Body of pancreas (tissue), 4 donors: ENCODE data around the gene FKBP9. TPM values are rescaled to one million over a fixed set of nuclear protein-coding genes. Genes with fewer than 3 reads are reported as not detected.

ENCODE experiments used
- ATAC-seq: fragments of 150-250 bp; one replicate; pipeline ENCODE4 v1.9.1; 2016
- DNase-seq, 4 donors: peaks; one replicate each; pipeline ENCODE4 v3.0.0-alpha.2; 2019
- H3K27ac ChIP-seq, 4 donors: fragments of 200-600 bp; sonication (generic); 1 replicate in 3 of 4; 2 replicates in 1 of 4; pipeline versions ENCODE4 v1.5.1 to v1.6.1; 2016 to 2019; ENCODE audit warnings: mild to moderate bottlenecking in 1 of 4, mixed read lengths in 1 of 4, moderate library complexity in 1 of 4
- H3K27me3 ChIP-seq, 2 donors: fragments of 200-600 bp; sonication (generic); one replicate each; pipeline ENCODE4 v1.6.0; 2016; ENCODE audit warnings: mild to moderate bottlenecking in 1 of 2
- H3K36me3 ChIP-seq, 2 donors: fragments of 200-600 bp; sonication (generic); replicated peaks in 1 of 2; 2 replicates each; pipeline ENCODE4 v1.5.1; 2016; ENCODE audit warnings: low read depth in 2 of 2; ENCODE audit not compliant: insufficient read depth in 1 of 2
- H3K4me1 ChIP-seq: fragments of 200-600 bp; sonication (generic); one replicate; pipeline ENCODE4 v1.6.0; 2016
- H3K4me3 ChIP-seq, 2 donors: fragments of 200-600 bp; sonication (generic); 1 replicate in 1 of 2; 2 replicates in 1 of 2; pipeline ENCODE4 v1.5.1; 2016 to 2019
- H3K9me3 ChIP-seq, 3 donors: fragments of 200-600 bp; sonication (generic); 1 replicate in 2 of 3; 2 replicates in 1 of 3; pipeline ENCODE4 v1.5.1; 2016
- POLR2A ChIP-seq, 3 donors: fragments of 450-650 bp; IDR thresholded peaks; one replicate each; pipeline ENCODE4 v1.6.1; 2016; ENCODE audit warnings: antibody characterized with exemption in 3 of 3, mild to moderate bottlenecking in 2 of 3
- WGBS, 2 donors: methylation state at CpG; one replicate each; pipeline ENCODE4 v1.1.5; 2017; 5-methylcytosine and 5-hydroxymethylcytosine counted together
- intact Hi-C: fragments of 100-400 bp; cut with DNase I; formaldehyde crosslinking; loops from one replicate; pipeline ENCODE4 v1.15.1; 2023
- total RNA-seq, 2 donors: library from RNA; depleted of rRNA; stranded (reverse); fragments of >200 nt; gene quantifications; one replicate each; pipeline ENCODE4 v1.1.0, GENCODE V29; 2016
- TF ChIP-seq, protein P1 (sequence below), 7 experiments: fragments of 450-650 bp in 4 of 7; fragments of 200-600 bp in 3 of 7; sonication (generic) in 3 of 7; IDR thresholded peaks; one replicate each; pipeline ENCODE4 v1.5.1; 2016 to 2019; ENCODE audit warnings: antibody characterized with exemption in 7 of 7

Gene FKBP9
- total RNA-seq, 2 donors from 2014 or later = 70.8 to 253 TPM

DNA sequence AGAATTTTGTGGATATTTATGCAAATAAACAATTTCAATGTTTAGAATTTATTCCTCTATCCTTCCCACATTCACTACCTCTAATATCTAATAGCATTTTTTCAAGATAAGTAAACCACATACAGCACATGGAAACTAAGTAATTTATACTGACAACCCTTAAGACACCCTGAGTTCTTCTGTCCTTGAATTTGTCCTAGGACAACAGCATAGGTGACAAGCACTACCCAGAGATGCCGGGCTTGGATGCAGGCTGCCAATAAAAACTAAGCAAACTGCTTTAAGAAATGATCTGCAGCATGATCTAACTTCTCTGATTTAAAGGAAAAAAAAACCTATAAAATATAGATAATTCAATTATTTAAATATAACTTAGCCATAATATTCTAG, 82.7 kb downstream of the FKBP9 start:
- no peak for DNase-seq
- H3K4me3 ChIP-seq = peak overlapping the region in 1 of 2 donors; percentile 28
- H3K27me3 ChIP-seq = no peaks in the 10 kb centered on the region
- H3K4me1 ChIP-seq = peaks cover 62% of the 10 kb centered on the region
- no peaks in the 10 kb centered on the region for H3K36me3 ChIP-seq
- no peaks in the 10 kb centered on the region for H3K9me3 ChIP-seq
- TF ChIP-seq POLR2A (IDR thresholded peaks at IDR 0.05) = no peak
- TF ChIP-seq, protein P1, sequence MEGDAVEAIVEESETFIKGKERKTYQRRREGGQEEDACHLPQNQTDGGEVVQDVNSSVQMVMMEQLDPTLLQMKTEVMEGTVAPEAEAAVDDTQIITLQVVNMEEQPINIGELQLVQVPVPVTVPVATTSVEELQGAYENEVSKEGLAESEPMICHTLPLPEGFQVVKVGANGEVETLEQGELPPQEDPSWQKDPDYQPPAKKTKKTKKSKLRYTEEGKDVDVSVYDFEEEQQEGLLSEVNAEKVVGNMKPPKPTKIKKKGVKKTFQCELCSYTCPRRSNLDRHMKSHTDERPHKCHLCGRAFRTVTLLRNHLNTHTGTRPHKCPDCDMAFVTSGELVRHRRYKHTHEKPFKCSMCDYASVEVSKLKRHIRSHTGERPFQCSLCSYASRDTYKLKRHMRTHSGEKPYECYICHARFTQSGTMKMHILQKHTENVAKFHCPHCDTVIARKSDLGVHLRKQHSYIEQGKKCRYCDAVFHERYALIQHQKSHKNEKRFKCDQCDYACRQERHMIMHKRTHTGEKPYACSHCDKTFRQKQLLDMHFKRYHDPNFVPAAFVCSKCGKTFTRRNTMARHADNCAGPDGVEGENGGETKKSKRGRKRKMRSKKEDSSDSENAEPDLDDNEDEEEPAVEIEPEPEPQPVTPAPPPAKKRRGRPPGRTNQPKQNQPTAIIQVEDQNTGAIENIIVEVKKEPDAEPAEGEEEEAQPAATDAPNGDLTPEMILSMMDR (IDR thresholded peaks at IDR 0.05) = no peak
- intact Hi-C loops = no loop called here
- no peak for ATAC-seq
- H3K27ac ChIP-seq = peak overlapping the region in 3 of 4 donors; percentile 44 to 84 (median 70)
- WGBS, 2 donors = 5 to 17% methylated on average over 1 of the region's 1 CpG

DNA sequence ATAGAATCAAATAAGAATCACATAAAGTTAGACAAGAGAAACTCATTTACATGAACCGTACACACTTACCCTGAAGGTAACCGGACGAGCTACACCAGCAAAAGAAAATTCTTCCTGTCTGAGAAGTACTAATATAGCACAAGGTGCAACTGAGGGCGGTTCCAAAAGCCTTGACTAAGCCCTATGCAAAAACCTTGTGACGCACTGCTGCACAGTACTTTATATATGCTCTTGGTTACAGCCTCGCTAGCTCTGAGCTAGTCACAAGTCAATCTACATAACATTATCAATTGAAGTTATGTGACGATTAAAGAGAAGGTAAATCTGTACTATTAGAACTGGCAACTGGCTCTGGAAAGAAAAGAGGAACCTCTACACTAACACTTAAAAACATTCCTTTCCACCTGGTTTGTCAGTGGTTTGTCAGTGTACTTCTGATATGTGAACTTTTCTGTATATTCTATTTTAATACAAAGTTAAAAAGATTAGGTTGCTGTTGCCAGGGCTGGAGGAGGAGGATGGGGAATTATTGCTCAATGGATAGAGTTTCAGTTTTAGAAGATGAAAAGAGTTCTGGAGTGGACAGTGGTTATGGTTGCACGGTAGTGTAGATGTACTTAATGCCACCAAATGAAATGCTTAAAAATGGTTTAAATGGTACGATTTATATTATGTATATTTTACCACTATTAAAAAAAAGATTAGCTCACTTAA, 83.7 kb downstream of the FKBP9 start:
- Histone ChIP-seq H3K27me3 (no peaks in the 10 kb centered on the region), H3K4me3 (no peak overlapping the region), H3K27ac (peak overlapping the region; percentile 25 to 84 (median 66)), H3K36me3 (no peaks in the 10 kb centered on the region), H3K9me3 (no peaks in the 10 kb centered on the region), H3K4me1 (peaks cover 66% of the 10 kb centered on the region)
- intact Hi-C loops = no loop called here
- peak; percentile 53 to 83 (median 72) for DNase-seq
- peak; percentile 75 for ATAC-seq
- 7 to 8% methylated on average over 9 of the region's 9 CpGs for WGBS, 2 donors
- TF ChIP-seq, protein P1 (IDR thresholded peaks at IDR 0.05) = no peak
- peak in 2 of 3 donors; percentile 73 to 76 for TF ChIP-seq POLR2A (IDR thresholded peaks at IDR 0.05)

DNA sequence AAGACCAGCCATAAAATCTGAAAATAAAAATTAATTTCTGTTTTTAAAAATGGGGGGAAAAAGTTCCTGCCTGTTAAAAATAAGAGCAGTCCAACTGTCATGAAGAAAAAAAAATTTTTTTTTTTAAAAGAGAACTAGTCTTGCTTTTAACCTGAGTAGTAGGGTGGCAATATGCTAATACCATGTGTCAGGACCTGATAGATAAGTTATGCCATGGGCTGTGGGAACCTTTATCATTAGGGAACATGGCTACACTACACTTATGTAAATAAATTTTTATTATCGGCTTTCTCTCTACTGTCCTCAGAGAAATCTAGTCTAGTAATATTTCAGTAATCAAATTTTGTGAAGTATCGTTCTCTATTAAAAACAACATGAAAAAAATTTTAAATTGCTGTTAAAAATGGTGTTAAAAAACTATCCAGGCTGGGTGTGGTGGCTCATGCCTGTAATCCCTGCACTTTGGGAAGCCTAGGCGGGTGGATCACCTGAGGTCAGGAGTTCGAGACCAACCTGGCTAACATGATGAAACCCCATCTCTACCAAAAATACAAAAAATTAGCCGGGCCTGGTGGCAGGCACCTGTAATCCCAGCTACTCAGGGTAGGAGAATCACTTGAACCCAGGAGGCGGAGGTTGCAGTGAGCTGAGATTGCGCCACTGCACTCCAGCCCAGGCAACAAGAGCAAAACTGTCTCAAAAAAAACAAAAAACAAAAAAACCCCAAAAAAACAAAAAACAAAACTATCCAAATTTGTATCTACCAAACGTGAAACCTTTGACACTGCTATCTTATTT, 84.6 kb downstream of the FKBP9 start:
- H3K36me3 ChIP-seq = no peaks in the 10 kb centered on the region
- no peak for DNase-seq
- peaks cover 75% of the 10 kb centered on the region for H3K4me1 ChIP-seq
- no peak overlapping the region for H3K4me3 ChIP-seq
- intact Hi-C loops = no loop called here
- ATAC-seq = no peak
- TF ChIP-seq, protein P1 (IDR thresholded peaks at IDR 0.05) = peak in 1 of 7 experiments; percentile 5
- no peak for TF ChIP-seq POLR2A (IDR thresholded peaks at IDR 0.05)
- peak overlapping the region in 3 of 4 donors; percentile 57 to 84 (median 81) for H3K27ac ChIP-seq
- 68 to 71% methylated on average over 8 of the region's 8 CpGs for WGBS, 2 donors
- H3K27me3 ChIP-seq = no peaks in the 10 kb centered on the region
- no peaks in the 10 kb centered on the region for H3K9me3 ChIP-seq

DNA sequence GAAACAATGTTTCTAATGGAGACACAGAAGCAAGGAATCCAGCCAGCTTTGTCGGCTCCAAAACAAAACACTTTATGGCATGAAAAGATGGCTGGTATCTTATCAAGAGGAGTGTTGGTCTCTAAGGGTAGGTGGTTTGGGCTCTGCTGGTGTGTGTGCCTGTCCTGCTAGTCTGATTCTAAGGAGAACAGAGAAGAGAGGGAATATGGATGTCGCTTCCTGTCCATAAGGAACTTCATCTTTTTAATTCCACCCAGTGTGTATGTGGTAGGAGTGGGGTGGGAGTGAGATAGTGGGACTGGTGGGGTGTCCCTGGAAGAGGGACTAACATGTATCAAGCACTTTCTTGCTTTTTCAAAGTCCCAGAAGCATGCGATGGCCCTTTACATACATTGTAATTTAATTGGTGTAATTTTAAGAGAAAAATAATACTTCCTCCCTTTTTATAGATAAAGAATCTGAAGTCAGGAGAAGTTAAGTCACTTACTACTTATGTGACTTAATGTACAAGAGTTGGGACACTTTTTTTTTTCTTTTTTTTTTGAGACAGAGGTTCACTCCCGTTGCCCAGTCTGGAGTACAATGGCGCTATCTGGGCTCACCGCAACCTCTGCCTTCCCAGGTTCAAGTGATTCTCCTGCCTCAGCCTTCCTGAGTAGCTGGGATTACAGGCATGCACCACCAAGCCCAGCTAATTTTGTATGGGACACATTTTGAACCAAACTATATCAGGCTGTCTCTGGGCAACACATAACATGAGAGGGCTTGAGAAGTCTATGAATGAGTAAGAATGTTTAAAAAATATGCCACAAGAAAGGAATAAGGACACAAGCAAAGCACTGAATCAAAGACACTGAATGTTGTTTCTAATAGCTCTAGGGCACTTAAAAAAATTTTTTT, 86.5 kb downstream of the FKBP9 start:
- intact Hi-C loops = no loop called here
- TF ChIP-seq, protein P1 (IDR thresholded peaks at IDR 0.05) = no peak
- peak in 2 of 3 donors; percentile 4 to 12 for TF ChIP-seq POLR2A (IDR thresholded peaks at IDR 0.05)
- H3K4me1 ChIP-seq = peaks cover 65% of the 10 kb centered on the region
- H3K36me3 ChIP-seq = no peaks in the 10 kb centered on the region
- peak overlapping the region; percentile 57 to 89 (median 82) for H3K27ac ChIP-seq
- no peaks in the 10 kb centered on the region for H3K9me3 ChIP-seq
- H3K27me3 ChIP-seq = no peaks in the 10 kb centered on the region
- WGBS, 2 donors = 46 to 51% methylated on average over 6 of the region's 6 CpGs
- peak; percentile 37 for ATAC-seq
- no peak for DNase-seq
- no peak overlapping the region for H3K4me3 ChIP-seq
